Transverse colon (tissue), 4 donors: ENCODE data around the gene GALNT9.

ENCODE experiments used
- CTCF ChIP-seq, 5 experiments: fragments of 200-600 bp in 3 of 5; fragments of 450-650 bp in 2 of 5; sonication (generic) in 3 of 5; IDR thresholded peaks; 1 replicate in 2 of 5; 2 replicates in 3 of 5; pipeline ENCODE4 v1.5.1; 2016 to 2017; ENCODE audit warnings: antibody characterized with exemption in 5 of 5, inconsistent platforms in 3 of 5, mild to moderate bottlenecking in 2 of 5, moderate library complexity in 1 of 5
- EP300 ChIP-seq: sonication (generic); formaldehyde crosslinking; IDR thresholded peaks from one replicate; pipeline ENCODE4 v1.6.1; 2017; ENCODE audit warnings: antibody characterized with exemption, low read depth
- POLR2A ChIP-seq: fragments of 450-650 bp; IDR thresholded peaks from one replicate; pipeline ENCODE4 v1.6.1; 2016; ENCODE audit warnings: antibody characterized with exemption, mild to moderate bottlenecking, moderate library complexity
- POLR2AphosphoS5 ChIP-seq, 3 donors: sonication (generic); formaldehyde crosslinking; IDR thresholded peaks; one replicate each; pipeline ENCODE4 v1.6.1; 2016; ENCODE audit warnings: antibody characterized with exemption in 3 of 3

DNA sequence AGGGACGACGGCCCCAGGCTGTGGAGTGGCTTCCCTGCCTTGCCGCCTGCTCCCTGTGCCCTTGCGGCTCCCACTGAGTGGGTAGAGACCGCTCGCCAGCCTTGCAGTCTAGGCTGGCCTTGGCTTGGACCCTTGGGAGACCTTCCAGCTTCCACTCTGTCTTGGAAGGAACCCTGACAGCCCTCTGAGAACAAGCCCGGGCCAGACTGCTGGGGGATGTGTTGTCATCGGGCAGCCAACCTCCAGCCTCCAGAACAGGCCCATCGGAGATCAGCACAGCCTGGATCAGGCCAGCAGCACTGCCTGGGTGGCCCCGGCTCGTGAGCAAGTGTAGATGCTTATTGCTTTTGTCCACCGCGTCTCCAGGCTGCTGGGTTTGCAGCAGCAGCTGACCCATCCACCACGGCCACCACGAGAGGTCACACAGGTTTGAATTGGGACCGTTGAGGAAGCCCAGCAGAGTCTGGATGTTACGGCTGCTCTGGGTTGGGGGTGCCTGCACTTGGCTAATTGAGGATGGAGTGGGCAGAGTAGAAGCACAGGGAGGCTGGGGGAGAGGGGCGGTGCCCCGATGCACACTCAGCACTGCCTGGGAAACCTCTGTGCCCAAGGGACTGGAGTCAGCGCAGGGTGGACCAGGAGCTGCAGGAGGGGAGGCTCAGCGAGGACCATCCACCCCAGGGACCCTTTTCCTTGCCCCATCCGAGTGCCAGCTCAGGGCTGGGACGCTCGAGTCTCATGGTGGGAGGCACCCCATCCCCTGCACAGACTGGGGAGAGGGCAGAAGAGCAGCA is 129.7 kb downstream of the GALNT9 start:
- no peak for TF ChIP-seq POLR2A
- TF ChIP-seq CTCF (IDR thresholded peaks at IDR 0.05): no peak
- TF ChIP-seq EP300: no peak
- no peak for TF ChIP-seq POLR2AphosphoS5 (IDR thresholded peaks at IDR 0.05)
